Anterior cingulate cortex (tissue), 58 donors: ENCODE data around the gene AFM.
"Not testable (repeated sequence)": the region's sequence is repeated elsewhere in the genome, so short reads cannot be mapped to it uniquely, and the experiment has no call there.

Experiments
- DNase-seq, 58 donors: peaks; one replicate each; lab custom pipeline; 2025; lab: John Stamatoyannopoulos, UW

The AFM gene

DNA sequence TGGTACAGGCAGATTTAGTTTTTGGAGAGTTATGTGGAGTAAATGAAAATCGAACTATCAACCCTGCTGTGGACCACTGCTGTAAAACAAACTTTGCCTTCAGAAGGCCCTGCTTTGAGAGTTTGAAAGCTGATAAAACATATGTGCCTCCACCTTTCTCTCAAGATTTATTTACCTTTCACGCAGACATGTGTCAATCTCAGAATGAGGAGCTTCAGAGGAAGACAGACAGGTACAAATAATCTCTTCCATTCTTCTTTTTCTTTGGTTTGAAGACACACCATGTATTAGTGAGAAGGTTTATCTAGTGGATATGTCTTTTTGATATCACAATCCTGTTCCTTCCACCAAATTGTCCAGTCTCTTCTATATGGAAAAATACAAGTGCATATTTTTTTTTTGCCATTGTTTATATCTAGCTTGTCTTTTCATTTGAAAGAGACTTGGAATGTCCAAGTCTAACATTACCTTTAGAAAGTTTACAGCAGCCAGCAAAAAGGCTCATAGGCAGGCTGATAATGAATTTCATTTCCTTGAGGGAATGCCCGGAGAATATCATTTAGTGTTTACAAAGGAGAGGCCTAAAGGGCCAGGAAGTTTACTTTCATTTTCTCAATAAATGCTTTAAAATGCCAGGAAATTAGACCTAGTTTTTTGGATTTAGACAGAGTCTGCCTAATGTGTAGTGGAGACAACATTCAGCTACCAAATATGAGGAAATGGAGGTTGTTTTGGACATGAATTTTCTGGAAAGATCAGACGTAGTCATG is 18.6 kb downstream of the AFM start:
- DNase-seq: no peak

DNA sequence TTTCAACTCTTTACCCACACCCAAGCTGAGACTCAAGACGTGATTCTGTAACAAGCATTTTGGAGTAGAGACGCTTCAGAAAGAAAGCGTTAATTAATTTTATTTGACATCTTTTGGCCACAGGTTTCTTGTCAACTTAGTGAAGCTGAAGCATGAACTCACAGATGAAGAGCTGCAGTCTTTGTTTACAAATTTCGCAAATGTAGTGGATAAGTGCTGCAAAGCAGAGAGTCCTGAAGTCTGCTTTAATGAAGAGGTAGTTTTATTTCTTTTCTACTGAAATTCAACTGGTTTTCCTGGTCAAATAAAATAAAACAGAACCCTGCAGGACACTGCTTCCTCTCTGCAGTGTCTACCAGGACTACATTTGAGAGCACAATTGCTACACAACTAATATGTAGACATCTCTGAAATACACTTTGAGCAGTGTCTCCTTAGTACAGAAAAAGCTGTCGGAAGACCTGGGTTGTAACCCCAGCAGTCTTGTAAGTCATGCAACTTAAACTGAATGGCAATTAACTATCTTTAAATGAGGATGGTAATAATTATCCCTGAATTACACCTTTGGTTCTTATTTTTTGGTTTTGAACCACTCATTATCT is 20.2 kb downstream of the AFM start:
- DNase-seq: no peak

DNA sequence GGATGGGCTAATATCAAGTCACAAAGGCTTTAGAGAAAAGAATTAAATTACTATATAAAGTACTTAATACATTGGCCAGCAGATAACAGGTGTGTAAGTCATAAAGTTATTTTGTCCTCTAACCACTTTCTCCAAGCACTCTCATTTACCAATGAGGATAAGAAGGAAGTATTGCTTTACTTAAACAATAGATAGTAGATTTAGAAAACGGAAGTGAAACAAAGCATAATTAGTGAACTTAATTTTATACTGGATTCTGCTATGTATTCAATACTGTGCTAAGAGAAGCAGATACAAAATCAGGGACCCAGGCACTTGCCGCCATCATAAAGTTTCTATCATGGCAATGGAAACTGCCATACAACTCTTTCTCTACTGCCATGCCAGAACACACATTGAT is 24.0 kb downstream of the AFM start:
- DNase-seq: no peak

DNA sequence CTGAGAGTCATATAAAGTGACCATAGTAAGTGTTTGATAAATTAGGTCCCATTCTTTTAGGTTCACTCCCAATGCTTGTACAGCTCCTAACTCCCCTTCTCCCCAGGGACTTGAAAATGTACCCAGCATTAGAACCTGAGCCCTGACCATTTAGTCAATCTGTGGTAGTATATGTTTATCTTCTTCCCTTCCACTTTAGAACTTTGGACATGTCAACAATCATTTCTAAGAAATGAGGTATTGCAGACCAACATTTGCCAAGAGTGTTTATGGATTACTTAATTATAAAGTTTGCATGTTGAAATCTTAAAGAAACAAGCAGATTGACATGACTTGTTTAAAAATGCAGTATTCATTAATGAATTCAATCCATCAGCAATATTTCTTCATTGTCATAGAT is 26.0 kb downstream of the AFM start:
- no peak for DNase-seq

DNA sequence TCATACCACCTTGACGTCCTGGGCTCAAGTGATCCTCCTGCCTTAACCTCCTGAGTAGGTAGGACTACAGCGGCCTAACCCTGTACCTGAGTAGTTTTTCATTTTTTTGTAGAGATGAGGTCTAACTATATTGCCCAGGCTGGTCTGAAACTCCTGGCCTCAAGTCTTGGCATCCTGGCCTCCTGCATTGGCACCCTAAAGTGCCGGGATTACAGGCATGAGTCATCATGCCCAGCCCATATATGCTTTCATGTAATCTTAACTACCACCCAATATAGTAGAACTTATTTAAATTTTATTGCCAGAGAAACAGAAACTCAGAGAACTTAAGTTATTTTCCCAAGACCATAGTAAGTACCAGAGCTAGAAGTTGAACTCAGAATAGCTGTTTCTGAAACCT is 27.1 kb downstream of the AFM start:
- DNase-seq: no peak

DNA sequence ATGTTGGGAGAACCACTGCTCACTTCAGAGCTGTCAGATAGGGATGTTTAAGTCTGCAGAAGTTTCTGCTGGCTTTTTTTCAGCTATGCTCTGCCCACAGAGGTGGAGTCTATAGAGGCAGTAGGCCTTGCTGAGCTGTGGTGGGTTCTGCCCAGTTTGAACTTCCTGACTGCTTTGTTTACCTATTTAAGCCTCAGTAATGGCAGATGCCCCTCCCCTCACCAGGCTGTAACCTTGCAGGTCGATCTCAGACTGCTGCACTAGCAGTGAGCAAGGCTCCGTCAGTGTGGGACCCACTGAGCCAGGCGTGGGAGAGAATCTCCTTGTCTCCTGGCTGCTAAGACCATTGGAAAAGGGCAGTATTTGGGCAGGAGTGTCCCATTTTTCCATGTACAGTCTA is 36.8 kb downstream of the AFM start:
- DNase-seq: no peak

GRCh38 chr4:73520821-73521220 is 39.3 kb downstream of the AFM start:
- no peak for DNase-seq

GRCh38 chr4:73523126-73523525 is 41.6 kb downstream of the AFM start:
- DNase-seq: no peak

DNA sequence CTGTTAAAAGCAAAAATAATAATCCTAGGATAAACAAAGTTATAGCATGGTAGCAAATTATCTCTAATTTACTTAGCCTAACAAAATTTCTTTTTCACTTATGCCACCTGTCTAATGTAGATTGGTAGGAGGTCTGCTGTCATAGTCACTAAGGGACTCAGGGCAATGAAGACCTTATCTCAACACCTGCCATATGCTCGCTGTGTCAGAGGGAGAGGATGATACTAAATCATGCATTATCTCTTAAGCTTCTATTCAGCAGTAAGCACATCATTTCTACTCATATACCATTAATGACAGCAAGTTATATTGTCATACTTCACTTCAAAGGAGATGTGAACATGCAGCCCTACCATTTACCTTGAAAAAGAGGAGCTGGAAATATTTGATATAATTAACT is 44.1 kb downstream of the AFM start:
- DNase-seq: no peak

- no peak for DNase-seq
These were observed 45.7 kb downstream of the AFM start for GRCh38 chr4:73527196-73527595.

DNA sequence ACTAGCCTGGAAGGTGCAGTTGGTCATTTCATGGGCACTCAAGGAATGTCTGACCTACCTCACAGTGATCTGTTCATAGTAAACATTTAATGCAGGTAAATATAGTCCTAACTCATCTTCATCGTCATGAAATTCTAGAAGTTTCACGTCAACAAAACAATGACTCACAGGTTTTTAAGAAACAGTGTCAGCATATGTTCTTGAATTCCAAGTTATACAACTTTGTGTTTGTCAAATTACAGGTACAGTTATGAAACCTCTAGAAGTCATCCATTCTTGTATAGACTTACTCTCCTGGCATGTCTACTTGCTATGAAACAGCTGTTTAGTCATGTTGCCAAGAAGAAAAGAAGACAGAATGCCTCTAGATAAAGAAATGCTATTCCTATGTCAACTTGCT is 46.6 kb downstream of the AFM start:
- peak in 1 of 58 donors; percentile 27 for DNase-seq

- DNase-seq: no peak
These were observed 52.2 kb downstream of the AFM start for GRCh38 chr4:73533515-73534422.

DNA sequence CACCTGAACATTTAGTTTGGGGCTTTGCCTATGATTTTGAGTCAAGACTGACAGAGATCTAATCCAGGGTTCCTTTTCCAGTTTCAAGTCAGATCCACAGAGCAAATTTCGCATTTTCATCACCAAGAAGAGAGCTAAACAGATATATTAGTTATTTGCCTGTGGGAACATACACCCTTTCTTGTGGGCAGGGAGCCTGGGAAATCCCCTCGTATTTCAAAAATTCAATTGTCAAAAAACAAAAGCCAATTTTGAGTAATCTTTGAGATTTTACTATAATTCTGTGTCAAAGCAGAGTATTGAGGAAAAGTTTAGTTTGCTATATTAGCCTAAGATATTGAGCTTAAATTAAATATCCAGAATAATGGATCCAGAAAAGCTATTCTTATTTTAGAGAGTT is 56.6 kb downstream of the AFM start:
- DNase-seq: no peak

DNA sequence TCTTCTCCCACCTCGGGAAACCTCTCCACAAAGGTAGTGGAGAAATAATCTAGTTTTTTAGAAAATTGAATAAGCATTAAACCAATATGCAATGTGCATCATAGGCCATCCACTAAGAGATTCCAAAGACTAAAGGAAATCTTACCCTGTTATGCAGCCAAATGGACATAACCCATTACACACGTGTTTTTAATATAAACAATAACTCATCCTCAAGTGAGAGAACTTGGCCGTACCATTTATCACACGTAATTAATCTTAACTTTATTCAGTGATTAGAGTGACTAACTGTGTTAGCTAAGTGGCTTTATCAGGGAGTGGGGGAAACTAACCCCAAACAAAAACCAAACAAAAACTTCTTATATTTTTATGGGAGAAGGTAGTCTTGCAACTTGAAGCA is 57.8 kb downstream of the AFM start:
- DNase-seq: no peak

DNA sequence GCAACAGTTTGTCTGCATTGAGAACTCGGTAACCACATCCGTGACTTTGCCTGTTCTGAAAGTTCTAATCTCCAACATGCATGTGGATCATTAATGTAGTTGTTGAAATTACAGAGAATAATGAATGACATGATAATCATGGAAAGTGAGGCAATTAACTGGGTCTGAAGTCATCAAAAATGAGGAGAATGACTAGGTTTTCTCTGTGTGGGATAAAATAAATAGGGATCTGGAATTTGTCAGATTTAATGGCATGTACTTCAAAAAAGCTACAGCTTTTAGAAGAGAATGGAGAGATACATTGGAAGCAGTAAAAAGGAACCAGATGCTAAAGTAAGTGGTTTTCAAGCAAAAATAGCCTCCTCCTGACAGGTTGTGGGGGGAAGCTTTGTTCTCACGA is 59.3 kb downstream of the AFM start:
- no peak for DNase-seq

DNA sequence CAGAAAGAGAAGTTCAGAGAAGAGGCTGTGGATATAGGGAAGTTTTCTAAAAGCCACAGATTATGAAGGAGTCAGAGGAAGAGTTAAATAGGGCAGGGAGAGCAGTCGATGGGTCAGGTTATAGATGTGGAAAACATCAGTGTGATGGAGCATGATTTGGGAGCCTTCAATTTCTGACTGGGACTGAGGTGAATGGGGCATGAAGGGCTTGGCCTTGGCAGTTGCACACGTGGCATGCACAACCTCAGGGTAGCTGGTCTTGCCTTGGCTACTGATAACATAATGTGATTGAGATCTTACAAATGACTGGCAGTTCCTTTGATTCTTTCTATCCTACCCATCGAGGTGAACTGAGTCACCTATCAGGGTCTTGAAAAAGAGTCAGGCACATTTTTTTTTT is 59.7 kb downstream of the AFM start:
- no peak for DNase-seq

DNA sequence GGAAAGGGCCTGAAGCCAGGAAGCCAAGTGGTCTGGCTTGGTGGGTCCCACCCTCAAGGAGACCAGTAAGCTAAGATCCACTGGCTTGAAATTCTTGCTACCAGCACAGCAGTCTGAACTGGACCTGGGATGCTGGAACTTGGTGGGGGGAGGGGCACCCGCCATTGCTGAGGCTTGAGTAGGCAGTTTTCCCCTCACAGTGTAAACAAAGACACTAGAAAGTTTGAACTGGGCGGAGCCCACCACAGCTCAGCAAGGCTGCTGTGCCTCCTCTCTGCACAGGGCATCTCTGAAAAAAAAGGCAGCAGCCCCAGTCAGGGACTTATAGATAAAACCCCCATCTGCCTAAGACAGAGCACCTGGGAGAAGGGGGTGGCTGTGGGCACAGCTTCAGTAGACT is 63.1 kb downstream of the AFM start:
- no peak for DNase-seq

GRCh38 chr4:73550865-73551264 is 69.3 kb downstream of the AFM start:
- DNase-seq: not testable (repeated sequence)
